ENCODE data around the gene FXYD5. TPM values are rescaled to one million over a fixed set of nuclear protein-coding genes. Genes with fewer than 3 reads are reported as not detected.
A peak's percentile ranks its signal among the peaks of the same experiment; 100 is the strongest.

The FXYD5 gene
- total and polyA plus RNA-seq, 9 of the 15 experiments (the other 6 are each of a cell fraction or from before 2014, with no cell fraction given), result 104 to 537 (median 174) TPM

GRCh38 chr19:35204799-35205732 is 50.5 kb downstream of the FXYD5 start (continued):
- TF ChIP-seq CREB5 (CRISPR knock-in tag; IDR thresholded peaks at IDR 0.05) (peak; percentile 96), SMAD3 (CRISPR knock-in tag; conservative IDR thresholded peaks at IDR 0.05) (peak; percentile 95), ZBTB40 (IDR thresholded peaks at IDR 0.05) (no peak), ZBTB40 (CRISPR knock-in tag; IDR thresholded peaks at IDR 0.05) (no peak), NFE2 (IDR thresholded peaks at IDR 0.05; ENCODE audit: low read depth) (no peak), REST (IDR thresholded peaks at IDR 0.05; ENCODE audit: borderline replicate concordance) (no peak), REST (CRISPR knock-in tag; IDR thresholded peaks at IDR 0.05; ENCODE audit: low read depth) (peak; percentile 88), BRD9 (IDR thresholded peaks at IDR 0.05; ENCODE audit: low read depth, partially characterized antibody) (peak; percentile 57)
